Upper lobe of left lung (tissue), 4 donors: ENCODE results near the gene ITCH.
"Not testable (repeated sequence)": the region's sequence is repeated elsewhere in the genome, so short reads cannot be mapped to it uniquely, and the experiment has no call there.

Experiments used
- EP300 ChIP-seq, 4 donors: sonication (generic); formaldehyde crosslinking; IDR thresholded peaks; one replicate each; pipeline ENCODE4 v1.5.1; 2017; ENCODE audit warnings: antibody characterized with exemption in 4 of 4, control low read depth in 2 of 4
- POLR2A ChIP-seq, 4 donors: fragments of 450-650 bp; IDR thresholded peaks; one replicate each; pipeline ENCODE4 v1.5.1; 2016 to 2017; ENCODE audit warnings: antibody characterized with exemption in 4 of 4, mild to moderate bottlenecking in 2 of 4
- POLR2AphosphoS5 ChIP-seq, 2 donors: sonication (generic); formaldehyde crosslinking; IDR thresholded peaks; one replicate each; pipeline ENCODE4 v1.5.1; 2017; ENCODE audit warnings: antibody characterized with exemption in 2 of 2
- TF ChIP-seq, protein P1 (sequence below), 6 experiments: fragments of 450-650 bp in 4 of 6; fragments of 200-600 bp in 2 of 6; sonication (generic) in 2 of 6; IDR thresholded peaks; one replicate each; pipeline ENCODE4 v1.5.1; 2016 to 2019; ENCODE audit warnings: antibody characterized with exemption in 6 of 6

- TF ChIP-seq, protein P1, sequence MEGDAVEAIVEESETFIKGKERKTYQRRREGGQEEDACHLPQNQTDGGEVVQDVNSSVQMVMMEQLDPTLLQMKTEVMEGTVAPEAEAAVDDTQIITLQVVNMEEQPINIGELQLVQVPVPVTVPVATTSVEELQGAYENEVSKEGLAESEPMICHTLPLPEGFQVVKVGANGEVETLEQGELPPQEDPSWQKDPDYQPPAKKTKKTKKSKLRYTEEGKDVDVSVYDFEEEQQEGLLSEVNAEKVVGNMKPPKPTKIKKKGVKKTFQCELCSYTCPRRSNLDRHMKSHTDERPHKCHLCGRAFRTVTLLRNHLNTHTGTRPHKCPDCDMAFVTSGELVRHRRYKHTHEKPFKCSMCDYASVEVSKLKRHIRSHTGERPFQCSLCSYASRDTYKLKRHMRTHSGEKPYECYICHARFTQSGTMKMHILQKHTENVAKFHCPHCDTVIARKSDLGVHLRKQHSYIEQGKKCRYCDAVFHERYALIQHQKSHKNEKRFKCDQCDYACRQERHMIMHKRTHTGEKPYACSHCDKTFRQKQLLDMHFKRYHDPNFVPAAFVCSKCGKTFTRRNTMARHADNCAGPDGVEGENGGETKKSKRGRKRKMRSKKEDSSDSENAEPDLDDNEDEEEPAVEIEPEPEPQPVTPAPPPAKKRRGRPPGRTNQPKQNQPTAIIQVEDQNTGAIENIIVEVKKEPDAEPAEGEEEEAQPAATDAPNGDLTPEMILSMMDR (IDR thresholded peaks at IDR 0.05): not testable (repeated sequence)
- not testable (repeated sequence) for TF ChIP-seq EP300, POLR2A, POLR2AphosphoS5 (IDR thresholded peaks at IDR 0.05)
These were observed 9.6 kb upstream of the ITCH start for GRCh38 chr20:34353467-34353866.
